NB4 (cell line): Measurements from ENCODE around the gene CHI3L1.

ENCODE experiments used
- POLR2A ChIP-seq: IDR thresholded peaks from 2 replicates; pipeline ENCODE4 v1.6.1; 2011; ENCODE audit warnings: mild to moderate bottlenecking; ENCODE audit not compliant: insufficient read length; ENCODE audit errors: extremely low read depth
- TF ChIP-seq, protein P1 (sequence below): IDR thresholded peaks from one replicate; pipeline ENCODE4 v1.5.1; 2012; ENCODE audit warnings: low read depth, low read length
- TF ChIP-seq, protein P2 (sequence below): IDR thresholded peaks from 2 replicates; pipeline ENCODE4 v1.6.1; 2011; ENCODE audit warnings: low read depth, low read length

DNA sequence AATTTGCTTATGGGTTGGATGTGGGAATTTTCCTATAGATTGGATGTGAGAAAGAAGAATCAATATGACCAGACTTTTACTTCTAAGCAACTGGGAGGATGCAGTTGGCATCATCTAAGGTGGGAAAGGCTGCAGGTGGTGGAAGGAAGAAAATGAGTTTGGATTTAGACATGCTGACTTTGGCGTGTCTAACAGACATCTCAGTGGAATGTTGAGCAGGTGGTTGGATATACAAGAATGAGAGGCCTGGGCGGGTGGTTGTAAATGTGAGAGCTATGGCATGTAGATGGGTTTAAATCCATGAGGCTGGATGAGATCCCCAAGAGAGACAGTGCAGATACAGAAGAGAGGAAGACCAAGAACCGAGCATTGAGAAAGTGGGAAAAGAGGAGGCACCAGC, 48.4 kb downstream of the CHI3L1 start:
- TF ChIP-seq POLR2A, result no peak
- TF ChIP-seq, protein P1, sequence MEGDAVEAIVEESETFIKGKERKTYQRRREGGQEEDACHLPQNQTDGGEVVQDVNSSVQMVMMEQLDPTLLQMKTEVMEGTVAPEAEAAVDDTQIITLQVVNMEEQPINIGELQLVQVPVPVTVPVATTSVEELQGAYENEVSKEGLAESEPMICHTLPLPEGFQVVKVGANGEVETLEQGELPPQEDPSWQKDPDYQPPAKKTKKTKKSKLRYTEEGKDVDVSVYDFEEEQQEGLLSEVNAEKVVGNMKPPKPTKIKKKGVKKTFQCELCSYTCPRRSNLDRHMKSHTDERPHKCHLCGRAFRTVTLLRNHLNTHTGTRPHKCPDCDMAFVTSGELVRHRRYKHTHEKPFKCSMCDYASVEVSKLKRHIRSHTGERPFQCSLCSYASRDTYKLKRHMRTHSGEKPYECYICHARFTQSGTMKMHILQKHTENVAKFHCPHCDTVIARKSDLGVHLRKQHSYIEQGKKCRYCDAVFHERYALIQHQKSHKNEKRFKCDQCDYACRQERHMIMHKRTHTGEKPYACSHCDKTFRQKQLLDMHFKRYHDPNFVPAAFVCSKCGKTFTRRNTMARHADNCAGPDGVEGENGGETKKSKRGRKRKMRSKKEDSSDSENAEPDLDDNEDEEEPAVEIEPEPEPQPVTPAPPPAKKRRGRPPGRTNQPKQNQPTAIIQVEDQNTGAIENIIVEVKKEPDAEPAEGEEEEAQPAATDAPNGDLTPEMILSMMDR, result no peak
- TF ChIP-seq, protein P2, sequence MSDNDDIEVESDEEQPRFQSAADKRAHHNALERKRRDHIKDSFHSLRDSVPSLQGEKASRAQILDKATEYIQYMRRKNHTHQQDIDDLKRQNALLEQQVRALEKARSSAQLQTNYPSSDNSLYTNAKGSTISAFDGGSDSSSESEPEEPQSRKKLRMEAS, result no peak
